Fibroblast of skin of right biceps (primary cell): ENCODE results near the gene CDK2AP2.

Experiments
- DNase-seq: peaks from one replicate; pipeline ENCODE4 v3.0.0-alpha.2; 2013

Gene CDK2AP2

GRCh38 chr11:67465530-67465929 lies 42.4 kb downstream of the CDK2AP2 start:
- peak; percentile 33 for DNase-seq

GRCh38 chr11:67465189-67465510 lies 42.8 kb downstream of the CDK2AP2 start:
- DNase-seq = no peak

GRCh38 chr11:67464411-67465188 lies 43.4 kb downstream of the CDK2AP2 start:
- DNase-seq = peak; percentile 73

- DNase-seq = no peak
Observed at GRCh38 chr11:67463680-67464410, 44.1 kb downstream of the CDK2AP2 start.

- DNase-seq = no peak
Observed at GRCh38 chr11:67463186-67463585, 44.8 kb downstream of the CDK2AP2 start.

GRCh38 chr11:67458266-67458665 lies 49.7 kb downstream of the CDK2AP2 start:
- no peak for DNase-seq

GRCh38 chr11:67457453-67457852 lies 50.5 kb downstream of the CDK2AP2 start:
- DNase-seq = no peak
